Hepatocyte (in vitro differentiated cells): ENCODE measurements around the gene BGN. TPM values are rescaled to one million over a fixed set of nuclear protein-coding genes. Genes with fewer than 3 reads are reported as not detected.

ENCODE experiments used
- DNase-seq: peaks from one replicate; pipeline ENCODE4 v3.0.0-alpha.2; 2016; ENCODE audit warnings: low spot score
- H2AFZ ChIP-seq: fragments of 200-600 bp; sonication (generic); 2 replicates; pipeline ENCODE4 v1.6.0; 2016; ENCODE audit warnings: antibody characterized with exemption, mild to moderate bottlenecking
- H3K27ac ChIP-seq: fragments of 200-600 bp; sonication (generic); 2 replicates; pipeline ENCODE4 v1.5.1; 2016; ENCODE audit warnings: mild to moderate bottlenecking
- H3K27me3 ChIP-seq: fragments of 200-600 bp; sonication (generic); 2 replicates; pipeline ENCODE4 v1.6.1; 2016
- H3K36me3 ChIP-seq: fragments of 200-600 bp; sonication (generic); replicated peaks from 2 replicates; pipeline ENCODE4 v1.5.1; 2016; ENCODE audit warnings: low read depth; ENCODE audit not compliant: insufficient read depth
- H3K4me1 ChIP-seq: fragments of 200-600 bp; sonication (generic); 2 replicates; pipeline ENCODE4 v1.5.1; 2016; ENCODE audit warnings: mild to moderate bottlenecking, moderate library complexity; ENCODE audit not compliant: insufficient read depth
- H3K4me2 ChIP-seq: fragments of 200-600 bp; sonication (generic); 2 replicates; pipeline ENCODE4 v1.6.0; 2016
- H3K4me3 ChIP-seq: fragments of 200-600 bp; sonication (generic); 2 replicates; pipeline ENCODE4 v1.5.1; 2016; ENCODE audit warnings: mild to moderate bottlenecking
- H3K79me2 ChIP-seq: fragments of 200-600 bp; sonication (generic); 2 replicates; pipeline ENCODE4 v1.6.0; 2017; ENCODE audit warnings: mild to moderate bottlenecking
- H3K9me2 ChIP-seq: fragments of 200-600 bp; sonication (generic); replicated peaks from 2 replicates; pipeline ENCODE4 v1.6.0; 2017; ENCODE audit warnings: mild to moderate bottlenecking; ENCODE audit not compliant: insufficient read depth
- H3K9me3 ChIP-seq: fragments of 200-600 bp; sonication (generic); 2 replicates; pipeline ENCODE4 v1.5.1; 2016; ENCODE audit warnings: low read depth, mild to moderate bottlenecking
- H4K20me1 ChIP-seq: fragments of 200-600 bp; sonication (generic); 2 replicates; pipeline ENCODE4 v1.6.0; 2016; ENCODE audit warnings: mild to moderate bottlenecking; ENCODE audit not compliant: insufficient read depth, poor library complexity, severe bottlenecking
- CTCF ChIP-seq: fragments of 200-600 bp; sonication (generic); IDR thresholded peaks from 2 replicates; pipeline ENCODE4 v1.5.1; 2016; ENCODE audit warnings: antibody characterized with exemption, mild to moderate bottlenecking; ENCODE audit not compliant: poor library complexity
- EZH2 ChIP-seq: fragments of 200-600 bp; sonication (generic); IDR thresholded peaks from 2 replicates; pipeline ENCODE4 v1.6.1; 2016; ENCODE audit warnings: antibody characterized with exemption, mild to moderate bottlenecking, borderline replicate concordance
- EZH2phosphoT487 ChIP-seq: fragments of 200-600 bp; sonication (generic); IDR thresholded peaks from one replicate; pipeline ENCODE4 v1.6.1; 2018; ENCODE audit warnings: antibody characterized with exemption, mild to moderate bottlenecking, low read depth, moderate library complexity; ENCODE audit not compliant: unreplicated experiment, severe bottlenecking
- WGBS: methylation state at CpG from one replicate; pipeline ENCODE4 v1.1.6; 2016; ENCODE audit warnings: low lambda C conversion rate; ENCODE audit errors: missing lambda C conversion rate; 5-methylcytosine and 5-hydroxymethylcytosine counted together
- polyA plus RNA-seq: library from polyadenylated mRNA; unstranded; fragments of >200 nt; fragmentation: Nextera tagmentation; extraction: Ambion mirVana; gene quantifications from 2 replicates; pipeline ENCODE4 v1.2.1, GENCODE V29; 2016
- total RNA-seq: library from RNA; depleted of rRNA; stranded (reverse); fragments of >200 nt; gene quantifications from 2 replicates; pipeline ENCODE4 v1.2.3, GENCODE V29; 2014

The BGN gene
- total and polyA plus RNA-seq, 2 experiments from 2014 or later, result 14.5 to 27.5 TPM

GRCh38 chrX:153488231-153488914 is 6.4 kb upstream of the BGN start:
- no peaks in the 10 kb centered on the region for H3K79me2 ChIP-seq
- no peaks in the 10 kb centered on the region for H4K20me1 ChIP-seq
- H3K27ac ChIP-seq, result peak overlapping the region; percentile 40
- no peaks in the 10 kb centered on the region for H3K27me3 ChIP-seq
- peaks cover 25% of the 10 kb centered on the region for H3K4me1 ChIP-seq
- H3K4me3 ChIP-seq, result no peak overlapping the region
- no peaks in the 10 kb centered on the region for H3K36me3 ChIP-seq
- TF ChIP-seq EZH2 (no peak), EZH2phosphoT487 (no peak), CTCF (no peak)
- no peaks in the 10 kb centered on the region for H3K9me3 ChIP-seq
- no peak overlapping the region for H3K4me2 ChIP-seq
- no peak overlapping the region for H2AFZ ChIP-seq
- H3K9me2 ChIP-seq, result no peaks in the 10 kb centered on the region
- peak; percentile 32 for DNase-seq
- WGBS, result 64% methylated on average over 22 of the region's 27 CpGs

DNA sequence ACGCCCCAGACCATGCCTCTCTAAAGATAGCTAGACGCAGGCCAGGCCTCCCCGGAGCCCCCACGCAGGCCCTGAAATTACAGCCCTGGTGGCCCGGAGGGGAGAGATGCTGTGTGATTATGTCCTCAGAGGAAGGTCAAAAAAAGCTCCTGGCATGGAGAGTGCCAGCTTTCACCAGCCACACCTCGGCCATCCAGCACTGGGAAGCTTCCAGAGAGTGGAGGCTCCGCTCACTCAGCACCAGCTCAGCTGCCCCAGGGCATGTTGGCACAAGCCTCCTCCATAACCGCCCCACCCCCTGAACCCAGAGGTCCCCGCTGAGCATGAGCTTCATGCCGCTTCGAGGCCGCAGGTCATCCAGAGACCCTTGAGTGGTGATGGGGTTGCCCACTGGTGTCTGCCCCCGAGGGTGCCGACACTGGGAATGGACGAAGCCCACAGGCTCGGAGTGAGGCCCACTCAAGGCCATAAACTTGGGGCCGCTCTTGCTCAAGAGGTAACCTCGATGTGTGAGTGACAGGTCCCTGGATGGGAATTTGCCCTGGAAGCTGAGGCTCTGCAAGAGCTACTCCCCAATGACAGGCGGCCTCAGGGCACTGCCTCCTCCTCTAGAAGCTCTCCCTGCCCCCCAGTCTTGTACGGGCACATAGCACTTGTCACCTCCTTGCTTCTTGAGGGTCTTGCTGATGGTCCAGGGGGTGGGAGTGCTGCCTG is 4.4 kb upstream of the BGN start:
- Histone ChIP-seq H3K27ac (peak overlapping the region; percentile 80), H3K4me2 (no peak overlapping the region), H4K20me1 (no peaks in the 10 kb centered on the region), H3K4me1 (peaks cover 25% of the 10 kb centered on the region), H3K9me2 (no peaks in the 10 kb centered on the region), H3K9me3 (no peaks in the 10 kb centered on the region), H3K27me3 (no peaks in the 10 kb centered on the region), H2AFZ (no peak overlapping the region), H3K79me2 (no peaks in the 10 kb centered on the region), H3K36me3 (no peaks in the 10 kb centered on the region), H3K4me3 (no peak overlapping the region)
- no peak for DNase-seq
- WGBS, result 85% methylated on average over 20 of the region's 20 CpGs
- TF ChIP-seq EZH2phosphoT487 (no peak), CTCF (no peak), EZH2 (no peak)

- no peaks in the 10 kb centered on the region for H3K27me3 ChIP-seq
- peak overlapping the region; percentile 20 for H3K4me2 ChIP-seq
- H3K4me3 ChIP-seq, result no peak overlapping the region
- TF ChIP-seq EZH2, result no peak
- no peak for TF ChIP-seq EZH2phosphoT487
- no peak for TF ChIP-seq CTCF
- H3K79me2 ChIP-seq, result no peaks in the 10 kb centered on the region
- DNase-seq, result no peak
- 63% methylated on average over 10 of the region's 10 CpGs for WGBS
- H3K27ac ChIP-seq, result peak overlapping the region; percentile 80
- H3K9me2 ChIP-seq, result no peaks in the 10 kb centered on the region
- no peaks in the 10 kb centered on the region for H4K20me1 ChIP-seq
- H3K9me3 ChIP-seq, result no peaks in the 10 kb centered on the region
- no peak overlapping the region for H2AFZ ChIP-seq
- H3K4me1 ChIP-seq, result peaks cover 25% of the 10 kb centered on the region
- no peaks in the 10 kb centered on the region for H3K36me3 ChIP-seq
Measured at GRCh38 chrX:153491351-153491914, 3.3 kb upstream of the BGN start.
